Activated naive CD4-positive, alpha-beta T cell (primary cell): ENCODE data around the gene SPSB4.
"Not testable (repeated sequence)": the region's sequence is repeated elsewhere in the genome, so short reads cannot be mapped to it uniquely, and the experiment has no call there.

Source experiments
- DNase-seq, 4 experiments: peaks; one replicate each; lab custom pipeline; 2025; lab: John Stamatoyannopoulos, UW

SPSB4 gene

GRCh38 chr3:141094790-141095545 lies 43.8 kb downstream of the SPSB4 start:
- DNase-seq: no peak

- DNase-seq: no peak
Measured at GRCh38 chr3:141095546-141095937, 44.4 kb downstream of the SPSB4 start.

GRCh38 chr3:141096164-141096563 lies 45.0 kb downstream of the SPSB4 start:
- no peak for DNase-seq

GRCh38 chr3:141096981-141097380 lies 45.8 kb downstream of the SPSB4 start:
- DNase-seq: no peak

GRCh38 chr3:141100112-141100511 lies 49.0 kb downstream of the SPSB4 start:
- no peak for DNase-seq

GRCh38 chr3:141100531-141101320 lies 49.6 kb downstream of the SPSB4 start:
- no peak for DNase-seq

GRCh38 chr3:141102372-141102771 lies 51.2 kb downstream of the SPSB4 start:
- no peak for DNase-seq

- no peak for DNase-seq
Measured at GRCh38 chr3:141103067-141103466, 51.9 kb downstream of the SPSB4 start.

GRCh38 chr3:141103503-141103902 lies 52.4 kb downstream of the SPSB4 start:
- no peak for DNase-seq

- DNase-seq: no peak
Measured at GRCh38 chr3:141104151-141104821, 53.1 kb downstream of the SPSB4 start.

GRCh38 chr3:141105828-141106628 lies 54.9 kb downstream of the SPSB4 start:
- peak in 2 of 4 experiments; percentile 19 to 22 for DNase-seq

- no peak for DNase-seq
Measured at GRCh38 chr3:141106842-141107241, 55.7 kb downstream of the SPSB4 start.

- no peak for DNase-seq
Measured at GRCh38 chr3:141108039-141108438, 56.9 kb downstream of the SPSB4 start.

- no peak for DNase-seq
Measured at GRCh38 chr3:141109751-141110150, 58.6 kb downstream of the SPSB4 start.

GRCh38 chr3:141110322-141110721 lies 59.2 kb downstream of the SPSB4 start:
- DNase-seq: no peak

- no peak for DNase-seq
Measured at GRCh38 chr3:141111364-141112155, 60.4 kb downstream of the SPSB4 start.

GRCh38 chr3:141112686-141113297 lies 61.6 kb downstream of the SPSB4 start:
- no peak for DNase-seq

GRCh38 chr3:141113680-141114079 lies 62.5 kb downstream of the SPSB4 start:
- not testable (repeated sequence) for DNase-seq

GRCh38 chr3:141114179-141114745 lies 63.1 kb downstream of the SPSB4 start:
- DNase-seq: no peak

- DNase-seq: no peak
Measured at GRCh38 chr3:141114816-141115460, 63.8 kb downstream of the SPSB4 start.
